SH-SY5Y (cell line): Measurements from ENCODE around the gene PPP2R2C.

Experiments
- GATA2 ChIP-seq: IDR thresholded peaks from 2 replicates; pipeline ENCODE4 v1.6.1; 2011; ENCODE audit warnings: mild to moderate bottlenecking, low read depth, low read length
- GATA3 ChIP-seq: IDR thresholded peaks from 2 replicates; pipeline ENCODE4 v1.6.1; 2011; ENCODE audit warnings: low read depth, mild to moderate bottlenecking, low read length, moderate library complexity

- TF ChIP-seq GATA3: no peak
- TF ChIP-seq GATA2: no peak
Measured at GRCh38 chr4:6445403-6446129, 26.8 kb downstream of the PPP2R2C start.
